Activated CD4-positive, alpha-beta T cell treated with anti-CD3 and anti-CD28 coated beads, Interleukin-2, amount 10 ng/mL, durations not matched to agents 24 days and 14 days (primary cell): ENCODE measurements around the gene DIPK1A. TPM values are rescaled to one million over a fixed set of nuclear protein-coding genes. Genes with fewer than 3 reads are reported as not detected.
A peak's percentile ranks its signal among the peaks of the same experiment; 100 is the strongest.
"Not testable (repeated sequence)": the region's sequence is repeated elsewhere in the genome, so short reads cannot be mapped to it uniquely, and the experiment has no call there.

Source experiments
- DNase-seq: peaks from one replicate; pipeline ENCODE4 v3.0.0; 2022
- H3K27ac Mint-ChIP-seq: one replicate; pipeline ENCODE4 v1.8.0; 2022; ENCODE audit warnings: mild to moderate bottlenecking, mixed read lengths
- H3K27me3 Mint-ChIP-seq: one replicate; pipeline ENCODE4 v1.8.0; 2022; ENCODE audit warnings: mixed read lengths
- H3K36me3 Mint-ChIP-seq: one replicate; pipeline ENCODE4 v1.8.0; 2022; ENCODE audit warnings: low read depth, mild to moderate bottlenecking, mixed read lengths
- H3K4me1 Mint-ChIP-seq: one replicate; pipeline ENCODE4 v1.8.0; 2021; ENCODE audit warnings: mixed read lengths
- H3K4me3 Mint-ChIP-seq: one replicate; pipeline ENCODE4 v1.8.0; 2022; ENCODE audit warnings: mild to moderate bottlenecking, moderate library complexity, mixed read lengths
- H3K9me3 Mint-ChIP-seq: one replicate; pipeline ENCODE4 v1.8.0; 2021; ENCODE audit warnings: mixed read lengths
- intact Hi-C: fragments of 100-400 bp; cut with micrococcal nuclease; formaldehyde crosslinking; loops from one replicate; pipeline ENCODE4 v1.15.1; 2023
- total RNA-seq: library from RNA; stranded (reverse); gene quantifications from 2 replicates; pipeline ENCODE4 v1.2.3, GENCODE V29; 2022

The DIPK1A gene
- total RNA-seq, 1 donor from 2014 or later: 19.7 TPM

- H3K27ac Mint-ChIP-seq, H3K4me3 Mint-ChIP-seq, H3K36me3 Mint-ChIP-seq, DNase-seq, H3K27me3 Mint-ChIP-seq, H3K9me3 Mint-ChIP-seq: not testable (repeated sequence)
- H3K4me1 Mint-ChIP-seq: peaks cover 46% of the 10 kb centered on the region
- intact Hi-C loops: loop anchor here (10.0 kb wide), 1 partner anchor 873 kb away; no protein-coding TSS in a partner anchor
These were observed 10.7 kb upstream of the DIPK1A start for GRCh38 chr1:92971932-92972331.

GRCh38 chr1:92970990-92971689 is 9.9 kb upstream of the DIPK1A start:
- H3K36me3 Mint-ChIP-seq: no peaks in the 10 kb centered on the region
- H3K27me3 Mint-ChIP-seq: no peaks in the 10 kb centered on the region
- H3K4me3 Mint-ChIP-seq: no peak overlapping the region
- no peaks in the 10 kb centered on the region for H3K9me3 Mint-ChIP-seq
- peak overlapping the region; percentile 5 for H3K27ac Mint-ChIP-seq
- peak; percentile 45 for DNase-seq
- intact Hi-C loops: loop anchor here (10.0 kb wide), 1 partner anchor 874 kb away; no protein-coding TSS in a partner anchor
- H3K4me1 Mint-ChIP-seq: peaks cover 38% of the 10 kb centered on the region

GRCh38 chr1:92969517-92969916 is 8.3 kb upstream of the DIPK1A start:
- no peaks in the 10 kb centered on the region for H3K27me3 Mint-ChIP-seq
- DNase-seq: peak; percentile 45
- H3K4me3 Mint-ChIP-seq: no peak overlapping the region
- no peaks in the 10 kb centered on the region for H3K36me3 Mint-ChIP-seq
- H3K27ac Mint-ChIP-seq: no peak overlapping the region
- intact Hi-C loops: no loop called here
- no peaks in the 10 kb centered on the region for H3K9me3 Mint-ChIP-seq
- H3K4me1 Mint-ChIP-seq: peaks cover 29% of the 10 kb centered on the region

- H3K4me3 Mint-ChIP-seq: no peak overlapping the region
- peak overlapping the region; percentile 5 for H3K27ac Mint-ChIP-seq
- intact Hi-C loops: loop anchor here (1.0 kb wide), 1 partner anchor 26 kb away; no protein-coding TSS in a partner anchor
- H3K27me3 Mint-ChIP-seq: no peaks in the 10 kb centered on the region
- no peaks in the 10 kb centered on the region for H3K9me3 Mint-ChIP-seq
- DNase-seq: peak; percentile 79
- no peaks in the 10 kb centered on the region for H3K36me3 Mint-ChIP-seq
- peaks cover 24% of the 10 kb centered on the region for H3K4me1 Mint-ChIP-seq
These were observed 7.1 kb upstream of the DIPK1A start for GRCh38 chr1:92968138-92969032.

- Mint-ChIP-seq H3K27ac (no peak overlapping the region), H3K9me3 (no peaks in the 10 kb centered on the region), H3K4me3 (no peak overlapping the region), H3K36me3 (peaks cover 7% of the 10 kb centered on the region), H3K27me3 (no peaks in the 10 kb centered on the region), H3K4me1 (peaks cover 20% of the 10 kb centered on the region)
- intact Hi-C loops: loop anchor here (5.0 kb wide), 3 partner anchors 252 to 478 kb away; partner anchors contain the start of genes DR1 and GFI1
- DNase-seq: peak; percentile 82
These were observed 3.7 kb upstream of the DIPK1A start for GRCh38 chr1:92964998-92965397.

- Mint-ChIP-seq H3K4me3 (no peak overlapping the region), H3K27me3 (no peaks in the 10 kb centered on the region), H3K27ac (no peak overlapping the region), H3K9me3 (no peaks in the 10 kb centered on the region), H3K4me1 (peaks cover 18% of the 10 kb centered on the region), H3K36me3 (peaks cover 8% of the 10 kb centered on the region)
- no peak for DNase-seq
- intact Hi-C loops: loop anchor here (5.0 kb wide), 3 partner anchors 253 to 477 kb away; partner anchors contain the start of genes DR1 and GFI1
These were observed 3.1 kb upstream of the DIPK1A start for GRCh38 chr1:92964316-92964715.

- Mint-ChIP-seq H3K36me3 (peaks cover 12% of the 10 kb centered on the region), H3K9me3 (no peaks in the 10 kb centered on the region), H3K4me3 (no peak overlapping the region), H3K27me3 (no peaks in the 10 kb centered on the region), H3K4me1 (peaks cover 22% of the 10 kb centered on the region), H3K27ac (no peak overlapping the region)
- intact Hi-C loops: loop anchor here (1.0 to 5.0 kb wide), 9 partner anchors 15 to 475 kb away; partner anchors contain the start of genes CCDC18, DR1, GFI1 and MTF2
- DNase-seq: peak; percentile 92
These were observed 862 bp upstream of the DIPK1A start for GRCh38 chr1:92961896-92962752.

GRCh38 chr1:92960395-92961130 is 699 bp downstream of the DIPK1A start:
- Mint-ChIP-seq H3K9me3 (no peaks in the 10 kb centered on the region), H3K4me1 (peaks cover 36% of the 10 kb centered on the region), H3K27ac (peak overlapping the region; percentile 99), H3K27me3 (no peaks in the 10 kb centered on the region), H3K4me3 (peak overlapping the region; percentile 94), H3K36me3 (peaks cover 15% of the 10 kb centered on the region)
- intact Hi-C loops: loop anchor here (1.0 to 5.0 kb wide), 8 partner anchors 9 to 473 kb away; partner anchors contain the start of genes DR1, GFI1 and MTF2
- peak; percentile 90 for DNase-seq

GRCh38 chr1:92958203-92958970 is 2.9 kb downstream of the DIPK1A start:
- no peaks in the 10 kb centered on the region for H3K9me3 Mint-ChIP-seq
- H3K36me3 Mint-ChIP-seq: peaks cover 19% of the 10 kb centered on the region
- H3K27ac Mint-ChIP-seq: peak overlapping the region; percentile 6
- intact Hi-C loops: no loop called here
- H3K4me3 Mint-ChIP-seq: peak overlapping the region; percentile 4
- H3K27me3 Mint-ChIP-seq: no peaks in the 10 kb centered on the region
- peaks cover 49% of the 10 kb centered on the region for H3K4me1 Mint-ChIP-seq
- DNase-seq: peak; percentile 56

GRCh38 chr1:92957030-92957734 is 4.1 kb downstream of the DIPK1A start:
- no peaks in the 10 kb centered on the region for H3K27me3 Mint-ChIP-seq
- H3K4me3 Mint-ChIP-seq: peak overlapping the region; percentile 58
- H3K9me3 Mint-ChIP-seq: no peaks in the 10 kb centered on the region
- peaks cover 58% of the 10 kb centered on the region for H3K4me1 Mint-ChIP-seq
- H3K36me3 Mint-ChIP-seq: peaks cover 19% of the 10 kb centered on the region
- peak overlapping the region; percentile 88 for H3K27ac Mint-ChIP-seq
- intact Hi-C loops: no loop called here
- DNase-seq: peak; percentile 61

GRCh38 chr1:92956254-92957029 is 4.8 kb downstream of the DIPK1A start:
- DNase-seq: no peak
- intact Hi-C loops: no loop called here
- Mint-ChIP-seq H3K27me3 (no peaks in the 10 kb centered on the region), H3K27ac (peak overlapping the region; percentile 88), H3K4me1 (peaks cover 62% of the 10 kb centered on the region), H3K9me3 (no peaks in the 10 kb centered on the region), H3K36me3 (peaks cover 19% of the 10 kb centered on the region), H3K4me3 (peak overlapping the region; percentile 58)
